HCT116 (cell line): ENCODE results near the gene KIF26B. TPM values are rescaled to one million over a fixed set of nuclear protein-coding genes. Genes with fewer than 3 reads are reported as not detected.

ENCODE experiments used
- ATAC-seq: fragments of 200-7000 bp; cut with Tn5 transposase; 2 replicates; pipeline ENCODE4 v1.9.1; 2020; ENCODE audit warnings: mild to moderate bottlenecking, moderate library complexity
- BruUV-seq: library from RNA; stranded (reverse); fragments of 400-500 nt; replicated peaks from 2 replicates; lab custom pipeline; 2021; lab: Mats Ljungman, UMichigan
- CTCF ChIA-PET: fragments of 300-600 bp; sonication (Branson Sonifier 250); formaldehyde crosslinking; loops from one replicate; lab custom pipeline; 2021; ENCODE audit warnings: antibody characterized with exemption; lab: Charles Lee
- POLR2A ChIA-PET: fragments of 300-600, 350-600 bp; sonication (Branson Sonifier 250); formaldehyde crosslinking; loops from one replicate; lab custom pipeline; 2021; ENCODE audit warnings: antibody characterized with exemption; lab: Charles Lee
- RAD21 ChIA-PET, 2 experiments: fragments of 300-600 bp; sonication (Branson Sonifier 250); formaldehyde crosslinking; loops; one replicate each; lab custom pipeline; 2023; ENCODE audit warnings: low total read pairs in 2 of 2; ENCODE audit not compliant: uncharacterized antibody in 2 of 2, unreplicated experiment in 2 of 2, low non-redundant PET in 1 of 2; lab: Charles Lee
- DNase-seq: peaks from one replicate; pipeline ENCODE4 v3.0.0-alpha.2; 2010; ENCODE audit warnings: low read depth, low spot score
- H2AFZ ChIP-seq: fragments of 200-600 bp; shearing (Covaris generic), sonication (generic); 2 replicates; pipeline ENCODE4 v1.6.1; 2017; ENCODE audit warnings: low read depth, mixed run types, mixed read lengths, antibody characterized with exemption, low read length; ENCODE audit not compliant: poor library complexity, severe bottlenecking
- H3K27ac ChIP-seq: 2 replicates; pipeline ENCODE4 v1.5.1; 2012; ENCODE audit warnings: low read depth, low read length
- H3K27me3 ChIP-seq: fragments of 200-600 bp; sonication (generic); 2 replicates; pipeline ENCODE4 v1.6.1; 2016; ENCODE audit warnings: mixed run types, low read length, mixed read lengths; ENCODE audit not compliant: insufficient read depth
- H3K36me3 ChIP-seq, 2 experiments: fragments of 200-500 bp in 1 of 2; fragments of 200-600 bp in 1 of 2; sonication (Bioruptor generic) in 1 of 2; sonication (generic) in 1 of 2; 2 replicates each; pipeline versions ENCODE4 v1.5.1 to v1.6.1; 2014 to 2016; ENCODE audit warnings: low read length in 2 of 2, inconsistent platforms in 1 of 2, mixed read lengths in 1 of 2, mixed run types in 1 of 2; ENCODE audit not compliant: insufficient read depth in 2 of 2, control insufficient read depth in 1 of 2
- H3K4me1 ChIP-seq, 2 experiments: fragments of 200-600 bp in 1 of 2; sonication (generic) in 1 of 2; 2 replicates each; pipeline versions ENCODE4 v1.5.1 to v1.6.1; 2012 to 2017; ENCODE audit warnings: low read length in 2 of 2, inconsistent platforms in 1 of 2, mild to moderate bottlenecking in 1 of 2, mixed read lengths in 1 of 2, mixed run types in 1 of 2, moderate library complexity in 1 of 2; ENCODE audit not compliant: insufficient read depth in 2 of 2, control insufficient read depth in 1 of 2
- H3K4me2 ChIP-seq: fragments of 200-600 bp; sonication (generic); 2 replicates; pipeline ENCODE4 v1.6.1; 2017; ENCODE audit warnings: mixed run types, low read length, mixed read lengths
- H3K4me3 ChIP-seq, 2 experiments: fragments of 200-600 bp in 1 of 2; sonication (generic) in 1 of 2; replicated peaks in 1 of 2; 2 replicates each; pipeline ENCODE4 v1.5.1; 2011 to 2016; ENCODE audit warnings: low read length in 2 of 2, control low read depth in 1 of 2, low read depth in 1 of 2, mild to moderate bottlenecking in 1 of 2, mixed read lengths in 1 of 2, mixed run types in 1 of 2
- H3K79me2 ChIP-seq: fragments of 200-600 bp; sonication (generic); 2 replicates; pipeline ENCODE4 v1.6.1; 2017; ENCODE audit warnings: mild to moderate bottlenecking, mixed run types, low read length, moderate library complexity, mixed read lengths; ENCODE audit not compliant: insufficient read depth
- H3K9ac ChIP-seq: fragments of 200-600 bp; sonication (generic); 2 replicates; pipeline ENCODE4 v1.6.1; 2016; ENCODE audit warnings: low read length, mixed read lengths
- H3K9me2 ChIP-seq: fragments of 200-600 bp; sonication (generic), shearing (Covaris generic); 2 replicates; pipeline ENCODE4 v1.6.1; 2017; ENCODE audit warnings: mixed run types, mild to moderate bottlenecking, moderate library complexity; ENCODE audit not compliant: insufficient read depth
- H3K9me3 ChIP-seq, 2 experiments: fragments of 200-500 bp in 1 of 2; fragments of 200-600 bp in 1 of 2; sonication (Bioruptor generic) in 1 of 2; sonication (generic) in 1 of 2; 2 replicates each; pipeline ENCODE4 v1.6.1; 2014 to 2017; ENCODE audit warnings: low read length in 2 of 2, mixed read lengths in 2 of 2, inconsistent platforms in 1 of 2, low read depth in 1 of 2, mild to moderate bottlenecking in 1 of 2, mixed run types in 1 of 2, moderate library complexity in 1 of 2; ENCODE audit not compliant: control insufficient read depth in 1 of 2, insufficient read depth in 1 of 2
- H4K20me1 ChIP-seq: fragments of 200-600 bp; sonication (generic), shearing (Covaris generic); 2 replicates; pipeline ENCODE4 v1.6.1; 2017; ENCODE audit warnings: mixed run types, mild to moderate bottlenecking, moderate library complexity; ENCODE audit not compliant: insufficient read depth
- ELF1 ChIP-seq: IDR thresholded peaks from 2 replicates; pipeline ENCODE4 v1.6.1; 2012; ENCODE audit warnings: low read depth, borderline replicate concordance
- EZH2 ChIP-seq: fragments of 200-600 bp; sonication (generic); IDR thresholded peaks from 2 replicates; pipeline ENCODE4 v1.6.1; 2017; ENCODE audit warnings: antibody characterized with exemption, mixed run types
- EZH2phosphoT487 ChIP-seq: fragments of 200-600 bp; IDR thresholded peaks from 2 replicates; pipeline ENCODE4 v1.6.1; 2018; ENCODE audit warnings: antibody characterized with exemption, borderline replicate concordance
- RAD21 ChIP-seq: IDR thresholded peaks from 2 replicates; pipeline ENCODE4 v1.6.1; 2012; ENCODE audit warnings: low read depth, mild to moderate bottlenecking
- SRF ChIP-seq: IDR thresholded peaks from 2 replicates; pipeline ENCODE4 v1.6.1; 2012; ENCODE audit warnings: low read depth
- TCF7L2 ChIP-seq: IDR thresholded peaks from 2 replicates; pipeline ENCODE4 v1.7.0; 2011; ENCODE audit warnings: borderline replicate concordance, inconsistent platforms; ENCODE audit not compliant: insufficient read depth, insufficient read length; ENCODE audit errors: extremely low read depth
- ZNF274 ChIP-seq: fragments of 200-500 bp; sonication (Bioruptor generic); IDR thresholded peaks from 2 replicates; pipeline ENCODE4 v1.6.1; 2014; ENCODE audit warnings: mild to moderate bottlenecking, low read depth, low read length, inconsistent platforms
- intact Hi-C: fragments of 100-400 bp; cut with micrococcal nuclease; formaldehyde crosslinking; loops from 2 replicates; pipeline ENCODE4 v1.10.0; 2022
- total RNA-seq: library from RNA; stranded (reverse); gene quantifications from one replicate; pipeline ENCODE4 v1.2.1, GENCODE V29; 2021; ENCODE audit not compliant: unreplicated experiment
- TF ChIP-seq, protein P1 (sequence below): IDR thresholded peaks from 2 replicates; pipeline ENCODE4 v1.6.1; 2011; ENCODE audit warnings: mild to moderate bottlenecking, low read length, moderate library complexity; ENCODE audit not compliant: insufficient replicate concordance; ENCODE audit errors: extremely low read depth

The KIF26B gene
- total RNA-seq, 1 experiment from 2014 or later, result 0.49 TPM

DNA sequence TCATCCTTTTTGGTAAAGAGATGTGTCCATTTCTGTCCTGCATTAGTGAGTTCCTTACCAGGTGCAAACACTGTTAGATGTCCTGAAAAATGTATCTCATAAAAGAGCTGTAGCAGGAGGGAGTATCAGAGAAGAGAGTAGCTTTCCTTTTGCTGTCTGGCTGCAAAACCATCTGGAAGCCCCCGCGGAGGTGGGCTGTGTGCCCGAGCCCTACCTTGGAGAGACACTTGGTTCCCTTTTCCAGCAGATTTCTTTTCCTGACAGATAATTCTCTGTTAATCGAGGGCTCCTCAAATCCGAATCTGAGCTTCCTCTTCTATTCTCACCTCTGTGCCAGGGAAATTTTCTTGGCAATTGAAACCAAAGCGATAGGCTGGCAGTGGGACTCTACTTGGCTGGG lies 53.0 kb downstream of the KIF26B start:
- no peaks in the 10 kb centered on the region for H3K27me3 ChIP-seq
- CTCF ChIA-PET, result no interaction called here
- no peak for ATAC-seq
- no peaks in the 10 kb centered on the region for H3K36me3 ChIP-seq
- RAD21 ChIA-PET, result no interaction called here
- no peak overlapping the region for H3K4me3 ChIP-seq
- H2AFZ ChIP-seq, result no peak overlapping the region
- no peak overlapping the region for H3K4me2 ChIP-seq
- no TSS peak for BruUV-seq
- no peak for DNase-seq
- peaks cover 4 to 11% of the 10 kb centered on the region in 2 experiments; a peak in 2 of 4 replicates for H3K9me3 ChIP-seq
- no peaks in the 10 kb centered on the region for H3K9me2 ChIP-seq
- POLR2A ChIA-PET, result no interaction called here
- H4K20me1 ChIP-seq, result no peaks in the 10 kb centered on the region
- no peaks in the 10 kb centered on the region for H3K79me2 ChIP-seq
- H3K27ac ChIP-seq, result no peak overlapping the region
- no peak overlapping the region for H3K9ac ChIP-seq
- TF ChIP-seq EZH2, result no peak
- no peak for TF ChIP-seq ZNF274
- intact Hi-C loops, result no loop called here
- H3K4me1 ChIP-seq, result no peaks in the 10 kb centered on the region

DNA sequence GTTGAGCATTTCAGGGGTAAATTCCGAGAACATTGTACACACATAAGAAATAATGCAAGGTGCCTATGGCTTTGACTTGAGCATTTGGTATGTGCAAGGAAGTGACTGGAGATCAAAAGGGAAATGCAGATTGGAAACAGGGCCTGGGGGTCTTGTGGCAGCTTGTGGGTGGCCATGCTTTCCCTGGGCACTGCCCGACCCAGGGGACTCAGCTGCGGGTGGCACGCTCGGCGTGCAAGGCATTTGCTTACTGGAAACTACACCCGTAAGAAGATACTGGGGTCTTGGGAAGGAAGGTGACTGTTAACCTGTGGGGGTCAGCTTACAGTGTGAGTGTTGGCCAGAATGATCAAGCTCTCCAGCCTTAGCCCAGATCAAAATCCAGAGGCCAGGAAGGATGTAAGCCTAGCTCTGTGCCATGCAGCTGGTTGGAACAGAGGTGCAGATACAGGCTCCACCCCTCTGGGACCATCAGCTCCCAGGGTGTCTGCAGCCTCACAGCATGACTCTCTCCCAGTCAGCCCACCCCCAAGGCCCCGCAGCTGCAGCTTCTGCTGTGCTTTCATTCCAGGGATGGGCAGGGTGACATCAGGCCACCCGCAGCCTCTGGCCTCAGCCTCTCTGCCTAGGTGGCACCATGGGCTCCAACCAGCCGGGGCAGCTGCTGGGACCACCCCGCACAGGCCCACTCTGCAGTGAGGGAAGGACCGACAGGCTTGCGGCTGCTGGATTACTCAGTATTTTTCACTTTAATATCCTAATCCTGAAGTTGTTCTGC lies 55.1 kb downstream of the KIF26B start:
- H3K9ac ChIP-seq, result no peak overlapping the region
- BruUV-seq, result no TSS peak
- no peaks in the 10 kb centered on the region for H3K79me2 ChIP-seq
- ChIA-PET RAD21 (no interaction called here), CTCF (no interaction called here), POLR2A (no interaction called here)
- H3K36me3 ChIP-seq, result no peaks in the 10 kb centered on the region
- H3K4me1 ChIP-seq, result no peaks in the 10 kb centered on the region
- H3K9me3 ChIP-seq, result peaks cover 4 to 11% of the 10 kb centered on the region in 2 experiments; a peak in 2 of 4 replicates
- H3K9me2 ChIP-seq, result no peaks in the 10 kb centered on the region
- H4K20me1 ChIP-seq, result no peaks in the 10 kb centered on the region
- no peak for DNase-seq
- H3K27me3 ChIP-seq, result no peaks in the 10 kb centered on the region
- no peak overlapping the region for H3K27ac ChIP-seq
- ATAC-seq, result no peak
- TF ChIP-seq, protein P1, sequence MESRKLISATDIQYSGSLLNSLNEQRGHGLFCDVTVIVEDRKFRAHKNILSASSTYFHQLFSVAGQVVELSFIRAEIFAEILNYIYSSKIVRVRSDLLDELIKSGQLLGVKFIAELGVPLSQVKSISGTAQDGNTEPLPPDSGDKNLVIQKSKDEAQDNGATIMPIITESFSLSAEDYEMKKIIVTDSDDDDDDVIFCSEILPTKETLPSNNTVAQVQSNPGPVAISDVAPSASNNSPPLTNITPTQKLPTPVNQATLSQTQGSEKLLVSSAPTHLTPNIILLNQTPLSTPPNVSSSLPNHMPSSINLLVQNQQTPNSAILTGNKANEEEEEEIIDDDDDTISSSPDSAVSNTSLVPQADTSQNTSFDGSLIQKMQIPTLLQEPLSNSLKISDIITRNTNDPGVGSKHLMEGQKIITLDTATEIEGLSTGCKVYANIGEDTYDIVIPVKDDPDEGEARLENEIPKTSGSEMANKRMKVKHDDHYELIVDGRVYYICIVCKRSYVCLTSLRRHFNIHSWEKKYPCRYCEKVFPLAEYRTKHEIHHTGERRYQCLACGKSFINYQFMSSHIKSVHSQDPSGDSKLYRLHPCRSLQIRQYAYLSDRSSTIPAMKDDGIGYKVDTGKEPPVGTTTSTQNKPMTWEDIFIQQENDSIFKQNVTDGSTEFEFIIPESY, result no peak
- TF ChIP-seq SRF (no peak), ELF1 (no peak), RAD21 (no peak), TCF7L2 (no peak), EZH2phosphoT487 (no peak)
- intact Hi-C loops, result no loop called here
- no peak overlapping the region for H3K4me3 ChIP-seq
- H3K4me2 ChIP-seq, result no peak overlapping the region
- H2AFZ ChIP-seq, result no peak overlapping the region
